DMS53 treated with DMSO at 0.1 percent for 48 hours (cell line): ENCODE results near the gene CDC42EP3.

Experiments
- DNase-seq: peaks from one replicate; lab custom pipeline; 2025; ENCODE audit not compliant: unreplicated experiment; lab: John Stamatoyannopoulos, UW

CDC42EP3 gene

GRCh38 chr2:37671009-37671815 is at the start of gene CDC42EP3:
CDC42EP3 (minus strand) TSS chr2:37671642; CDS start chr2:37646587, 25,055 bp downstream.
- peak; percentile 34 for DNase-seq

- DNase-seq, result no peak
These were observed 49.7 kb upstream of the CDC42EP3 start for GRCh38 chr2:37721201-37721560.

- DNase-seq, result no peak
These were observed 49.2 kb upstream of the CDC42EP3 start for GRCh38 chr2:37720533-37721200.

- DNase-seq, result no peak
These were observed 47.2 kb upstream of the CDC42EP3 start for GRCh38 chr2:37718515-37719161.

- DNase-seq, result no peak
These were observed 41.8 kb upstream of the CDC42EP3 start for GRCh38 chr2:37713258-37713700.

- DNase-seq, result no peak
These were observed 40.4 kb upstream of the CDC42EP3 start for GRCh38 chr2:37711831-37712230.

GRCh38 chr2:37711308-37711731 is 39.9 kb upstream of the CDC42EP3 start:
- DNase-seq, result no peak

- DNase-seq, result no peak
These were observed 37.7 kb upstream of the CDC42EP3 start for GRCh38 chr2:37709111-37709510.

- no peak for DNase-seq
These were observed 36.7 kb upstream of the CDC42EP3 start for GRCh38 chr2:37708146-37708545.

- DNase-seq, result no peak
These were observed 36.0 kb upstream of the CDC42EP3 start for GRCh38 chr2:37707393-37707792.

- no peak for DNase-seq
These were observed 35.1 kb upstream of the CDC42EP3 start for GRCh38 chr2:37706334-37707183.

GRCh38 chr2:37705191-37705590 is 33.7 kb upstream of the CDC42EP3 start:
- DNase-seq, result no peak

GRCh38 chr2:37698931-37699481 is 27.6 kb upstream of the CDC42EP3 start:
- no peak for DNase-seq

- DNase-seq, result no peak
These were observed 23.9 kb upstream of the CDC42EP3 start for GRCh38 chr2:37695336-37695735.

- DNase-seq, result no peak
These were observed 21.3 kb upstream of the CDC42EP3 start for GRCh38 chr2:37692711-37693110.

- no peak for DNase-seq
These were observed 18.3 kb upstream of the CDC42EP3 start for GRCh38 chr2:37689751-37690150.

- DNase-seq, result no peak
These were observed 17.5 kb upstream of the CDC42EP3 start for GRCh38 chr2:37688771-37689468.

GRCh38 chr2:37686792-37687526 is 15.5 kb upstream of the CDC42EP3 start:
- DNase-seq, result no peak

GRCh38 chr2:37684809-37685208 is 13.4 kb upstream of the CDC42EP3 start:
- DNase-seq, result no peak
